GM21390 (cell line): ENCODE results near the gene QKI.
"Not testable (repeated sequence)": the region's sequence is repeated elsewhere in the genome, so short reads cannot be mapped to it uniquely, and the experiment has no call there.

ENCODE experiments used
- ATAC-seq: cut with Tn5 transposase; IDR thresholded peaks from one replicate; pipeline ENCODE4 v1.9.1; 2021; ENCODE audit not compliant: unreplicated experiment

The QKI gene

DNA sequence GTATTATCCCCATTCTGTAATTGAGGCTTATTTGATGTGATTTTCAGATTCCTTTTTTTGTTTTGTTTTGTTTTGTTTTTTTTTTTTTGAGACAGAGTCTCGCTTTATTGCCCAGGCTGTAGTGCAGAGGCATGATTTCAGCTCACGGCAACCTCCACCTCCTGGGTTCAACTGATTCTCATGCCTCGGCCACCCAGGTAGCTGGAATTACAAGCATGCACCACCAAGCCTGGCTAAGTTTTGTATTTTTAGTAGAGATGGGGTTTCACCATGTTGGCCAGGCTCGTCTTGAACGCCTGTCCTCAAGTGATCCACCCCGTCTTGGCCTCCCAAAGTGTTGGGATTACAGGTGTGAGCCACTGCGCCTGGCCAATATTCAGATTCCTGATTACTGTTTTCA, 62.4 kb downstream of the QKI start:
- not testable (repeated sequence) for ATAC-seq

DNA sequence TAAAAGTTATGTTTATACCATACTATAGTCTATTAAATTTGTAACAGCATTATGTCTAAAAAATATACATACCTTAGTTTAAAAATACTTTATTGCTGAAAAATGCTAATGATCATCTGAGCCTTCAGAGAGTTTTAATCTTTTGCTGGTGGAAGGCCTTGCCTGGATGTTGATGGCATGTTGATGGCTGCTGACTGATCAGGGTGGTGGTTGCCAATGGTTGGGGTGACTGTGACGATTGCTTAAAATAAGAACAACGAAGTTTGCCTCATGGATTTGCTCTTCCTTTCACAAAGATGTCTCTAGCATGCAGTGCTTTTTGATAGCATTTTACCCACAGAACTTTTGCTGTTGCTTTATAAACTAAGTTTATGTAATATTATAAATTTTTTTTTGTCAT, 68.6 kb downstream of the QKI start:
- ATAC-seq: no peak

DNA sequence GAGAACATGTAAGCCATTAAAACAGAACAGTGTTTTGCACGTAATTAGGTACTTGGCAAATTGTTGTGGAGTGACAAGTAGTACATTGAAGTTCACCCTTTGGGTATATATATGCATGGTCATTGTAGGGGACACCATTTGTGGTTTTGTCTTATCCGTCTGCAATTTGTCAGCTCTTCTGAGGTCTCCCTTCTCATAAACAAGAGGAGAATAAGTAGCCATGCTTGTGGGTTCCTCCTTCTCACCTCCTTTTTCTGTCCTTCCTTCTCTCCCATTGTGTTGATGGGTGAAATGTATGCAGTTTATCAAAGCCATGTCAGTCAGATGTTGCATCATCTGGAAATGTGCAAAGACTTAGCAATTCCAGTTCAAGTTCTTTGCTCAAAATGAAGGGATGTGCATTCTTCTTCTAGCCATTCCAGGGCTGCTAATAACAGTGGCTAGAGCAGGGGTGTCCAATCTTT, 70.9 kb downstream of the QKI start:
- ATAC-seq: no peak

DNA sequence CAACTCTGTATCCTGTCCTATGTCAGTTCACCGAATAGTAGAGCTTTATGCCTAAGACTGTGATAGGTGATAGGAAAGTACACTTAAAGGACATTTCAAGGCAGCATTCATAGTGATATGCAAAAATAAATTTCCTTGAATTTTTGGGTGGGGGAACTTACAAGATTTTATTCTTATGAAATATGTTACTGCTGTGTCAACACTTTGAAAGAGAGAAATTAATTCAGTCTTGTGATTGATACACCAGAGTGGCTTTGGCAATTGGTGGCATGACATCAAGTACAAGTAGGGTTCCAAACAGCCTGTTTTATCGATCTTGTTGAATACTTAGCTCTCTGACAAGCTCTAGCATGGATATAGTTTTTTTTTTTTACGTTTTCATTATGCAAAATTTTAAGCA, 72.3 kb downstream of the QKI start:
- no peak for ATAC-seq

DNA sequence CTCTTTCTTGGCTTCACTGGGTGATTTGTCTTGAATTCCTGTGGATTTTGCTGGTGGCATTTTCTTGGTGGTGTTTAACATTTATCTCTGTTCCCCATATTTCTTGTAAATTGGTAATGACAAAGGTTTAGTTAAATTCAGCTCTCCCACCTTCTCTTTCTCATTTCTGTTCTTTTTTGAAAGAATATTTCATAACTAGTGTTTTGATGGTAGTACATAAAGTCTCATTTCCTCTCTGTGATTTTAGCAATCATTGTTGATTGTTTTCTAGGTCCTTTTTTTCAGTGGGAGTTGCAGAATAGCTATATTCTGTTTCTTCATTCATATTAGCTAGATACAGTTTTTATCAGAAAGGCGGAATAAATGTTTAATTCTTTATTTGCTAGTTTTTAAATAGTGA, 73.1 kb downstream of the QKI start:
- ATAC-seq: no peak

DNA sequence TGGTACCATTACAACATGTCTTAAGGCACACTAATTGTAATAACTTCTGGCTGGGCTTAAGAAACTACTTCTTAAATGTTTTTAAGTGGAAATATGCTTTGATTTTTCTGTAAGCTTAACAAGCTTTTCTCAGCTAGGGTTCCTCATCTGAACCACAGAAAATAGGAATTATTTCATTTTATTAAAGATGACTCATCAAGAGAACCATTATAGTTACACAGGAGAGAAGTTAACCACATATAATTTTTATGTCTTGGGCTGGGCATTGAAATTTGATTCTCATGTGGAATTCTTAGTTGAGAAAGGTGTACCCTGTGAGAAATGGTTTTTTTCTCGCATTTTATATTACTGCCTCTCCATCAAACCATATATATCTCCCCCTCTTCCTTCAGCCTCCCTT, 75.1 kb downstream of the QKI start:
- ATAC-seq: no peak

DNA sequence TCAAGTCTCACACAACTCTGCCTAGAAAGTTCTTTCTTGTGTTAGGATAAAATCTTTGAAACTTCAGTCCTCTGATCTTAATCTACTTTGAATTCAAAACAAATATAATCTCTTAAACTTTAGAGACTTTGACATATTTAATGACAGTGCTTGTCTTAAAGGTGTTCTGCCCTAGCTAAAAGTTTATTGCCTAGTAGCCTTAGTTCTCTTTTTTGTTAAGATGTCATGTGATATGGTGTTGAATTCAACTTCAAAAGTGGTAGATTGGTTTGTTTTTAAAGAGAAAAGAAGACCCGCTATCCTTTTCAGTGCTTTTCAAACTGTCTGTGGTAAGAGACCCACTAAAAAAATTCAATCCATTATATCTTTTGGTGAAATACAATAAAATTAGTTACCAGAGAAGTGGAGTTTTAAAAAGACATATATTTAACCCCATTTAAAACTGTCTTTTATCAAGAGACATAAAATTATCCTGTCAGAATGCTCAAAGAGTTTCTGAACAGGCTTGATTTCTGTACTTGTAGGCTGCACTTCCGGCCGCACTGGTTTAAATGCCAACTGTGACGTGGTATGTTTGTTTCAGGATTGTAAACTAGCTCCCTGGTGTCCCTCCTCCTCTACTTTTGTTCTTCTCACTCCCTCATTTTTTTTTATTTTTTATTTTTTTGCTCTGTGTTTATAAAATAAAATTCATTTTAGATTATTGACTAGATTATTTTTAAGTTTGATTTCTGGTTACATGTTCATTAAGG, 76.5 kb downstream of the QKI start:
- ATAC-seq: no peak

DNA sequence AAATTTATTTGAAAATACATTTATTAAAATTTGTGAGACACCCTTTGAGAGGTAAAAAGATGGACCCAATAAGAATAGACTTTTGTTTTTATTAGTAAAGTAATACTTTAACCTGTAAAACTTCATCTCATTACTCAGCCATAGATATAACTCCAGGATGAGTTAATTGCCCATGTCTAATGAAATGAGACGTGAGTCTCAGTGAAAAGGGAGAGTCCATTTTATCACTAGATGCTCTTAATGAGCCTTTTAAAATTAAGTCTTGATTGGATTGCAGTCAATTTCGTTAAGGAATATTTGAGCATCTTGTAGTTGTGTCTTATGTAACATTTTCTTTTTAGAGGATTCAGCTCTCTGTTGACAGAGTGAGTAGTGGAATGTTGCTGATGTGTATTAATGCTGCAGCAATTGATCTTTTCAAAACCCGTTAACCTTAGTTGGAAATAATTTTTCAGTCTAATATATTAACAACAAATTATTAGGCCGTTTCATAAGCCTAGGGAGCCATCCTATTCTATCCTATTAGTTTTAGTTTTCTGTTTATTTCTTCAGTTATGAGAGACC, 77.3 kb downstream of the QKI start:
- no peak for ATAC-seq

DNA sequence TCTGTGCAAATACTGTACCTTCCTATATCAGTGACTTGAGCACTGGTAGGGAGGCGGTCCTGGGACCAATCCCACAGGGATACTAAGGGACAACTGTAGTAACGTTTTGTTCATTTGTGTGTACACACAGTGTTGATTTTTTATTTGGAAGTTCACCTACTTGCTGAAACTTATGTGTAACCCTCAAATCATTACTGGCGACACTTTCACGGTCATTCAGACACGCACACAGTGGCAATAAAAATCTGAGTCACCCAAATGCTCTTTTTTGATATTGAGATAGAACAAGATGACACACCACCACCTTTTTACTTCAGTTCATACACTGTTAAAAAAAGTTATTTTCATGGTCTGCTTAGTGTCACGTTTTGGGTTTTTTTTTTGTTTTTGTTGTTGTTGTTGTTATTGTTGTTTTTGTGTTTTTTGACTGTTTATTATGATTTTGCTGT, 79.8 kb downstream of the QKI start:
- no peak for ATAC-seq

DNA sequence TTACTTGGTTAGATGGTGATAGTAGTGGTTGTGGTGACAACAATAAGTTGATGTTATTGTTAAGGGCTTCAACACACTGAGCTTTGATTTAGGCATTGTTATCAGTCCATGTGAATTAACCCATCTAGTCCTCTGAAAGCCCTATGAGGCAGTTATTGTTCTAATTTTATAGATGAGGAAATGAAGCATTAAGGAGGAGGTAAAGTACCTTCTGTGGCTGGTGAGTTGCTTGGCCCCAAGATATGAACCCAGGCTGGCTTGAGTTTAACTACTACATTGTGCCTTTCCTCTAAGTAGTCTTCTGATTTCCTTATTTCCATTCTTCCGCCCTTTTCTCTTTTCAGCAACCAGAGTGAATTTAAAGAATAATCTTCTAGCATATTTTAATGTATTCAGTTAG, 81.7 kb downstream of the QKI start:
- peak; percentile 51 for ATAC-seq

DNA sequence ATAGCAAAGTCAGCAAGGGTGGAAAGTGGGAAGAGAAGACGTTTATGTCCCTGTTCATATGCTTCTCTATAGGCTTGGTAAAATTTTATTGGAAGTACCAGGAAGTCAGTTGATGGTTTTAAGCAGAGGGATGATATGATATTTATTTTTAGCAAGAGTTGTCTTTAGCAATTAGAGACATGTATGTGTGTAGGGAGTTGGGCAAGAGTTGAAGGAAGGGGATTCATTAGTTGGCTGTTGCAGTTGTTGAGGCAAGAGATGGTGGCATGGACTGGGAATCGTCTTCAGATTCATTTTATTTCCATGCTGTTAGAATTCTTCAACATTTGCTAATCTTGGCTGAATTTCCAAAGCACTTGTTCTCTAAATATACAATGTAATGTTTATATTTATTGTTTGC, 85.6 kb downstream of the QKI start:
- no peak for ATAC-seq

DNA sequence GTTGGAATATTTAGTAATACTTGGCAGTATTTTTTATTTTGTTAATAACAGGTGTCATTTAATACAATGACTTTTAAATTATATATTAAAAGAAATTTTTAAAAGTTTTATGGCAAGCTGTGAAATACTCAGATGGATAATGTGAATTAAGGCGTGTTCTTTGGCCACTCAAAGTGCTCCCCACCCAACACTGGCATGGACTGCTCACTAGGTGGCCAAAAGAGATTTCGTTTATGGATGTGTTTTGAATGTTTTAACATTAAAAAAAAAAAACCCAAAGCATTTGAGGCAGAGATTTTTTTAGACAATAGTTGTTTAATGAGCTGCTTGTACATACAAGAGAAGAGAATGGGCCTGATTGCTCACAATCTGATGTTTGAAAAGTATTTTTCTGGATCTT, 86.5 kb downstream of the QKI start:
- no peak for ATAC-seq

DNA sequence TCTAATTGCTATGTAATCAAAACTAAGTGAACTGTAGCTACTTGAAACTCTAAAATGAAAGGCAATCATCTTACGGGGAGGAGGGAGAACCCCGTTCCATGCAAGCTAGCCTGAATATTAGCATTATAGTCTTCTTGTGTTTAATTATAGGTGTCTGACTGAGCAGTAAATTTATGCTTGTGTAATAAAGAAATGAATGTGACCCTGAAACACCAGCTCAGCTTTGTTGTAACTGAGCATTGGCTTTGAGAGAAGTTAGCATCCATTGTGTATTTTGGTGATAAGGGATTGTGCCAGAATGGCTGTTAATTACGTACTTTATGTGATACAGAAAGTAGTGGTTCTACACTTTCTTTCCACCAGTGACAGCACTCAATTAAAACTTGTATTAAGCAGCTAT, 86.9 kb downstream of the QKI start:
- no peak for ATAC-seq

DNA sequence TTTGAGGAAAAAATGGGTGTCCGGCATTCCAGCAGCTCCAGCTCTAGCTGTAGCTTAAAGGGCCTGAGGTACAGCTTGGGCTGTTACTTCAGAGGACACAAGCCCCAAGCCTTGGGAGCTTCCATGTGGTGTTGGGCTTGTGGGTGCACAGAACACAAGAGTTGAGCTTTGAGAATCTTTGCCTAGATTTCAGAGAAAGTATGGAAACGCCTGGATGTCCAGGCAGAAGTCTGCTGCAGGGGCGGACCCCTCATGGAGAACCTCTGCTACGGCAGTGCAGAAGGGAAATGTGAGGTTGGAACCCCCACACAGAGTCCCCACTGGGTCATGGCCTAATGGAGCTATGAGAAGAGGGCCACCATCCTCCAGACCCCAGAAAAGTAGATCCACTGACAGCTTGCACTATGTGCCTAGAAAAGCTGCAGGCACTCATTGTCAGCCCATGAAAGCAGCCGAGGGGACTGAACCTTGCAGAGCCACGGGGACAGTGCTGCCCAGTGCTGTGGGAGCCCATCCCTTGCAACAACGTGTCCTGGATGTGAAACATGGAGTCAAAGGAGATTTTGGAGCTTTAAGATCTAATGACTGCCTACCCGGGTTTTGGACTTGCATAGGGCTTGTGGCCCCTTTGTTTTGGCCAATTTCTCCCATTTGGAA, 90.6 kb downstream of the QKI start:
- ATAC-seq: no peak

DNA sequence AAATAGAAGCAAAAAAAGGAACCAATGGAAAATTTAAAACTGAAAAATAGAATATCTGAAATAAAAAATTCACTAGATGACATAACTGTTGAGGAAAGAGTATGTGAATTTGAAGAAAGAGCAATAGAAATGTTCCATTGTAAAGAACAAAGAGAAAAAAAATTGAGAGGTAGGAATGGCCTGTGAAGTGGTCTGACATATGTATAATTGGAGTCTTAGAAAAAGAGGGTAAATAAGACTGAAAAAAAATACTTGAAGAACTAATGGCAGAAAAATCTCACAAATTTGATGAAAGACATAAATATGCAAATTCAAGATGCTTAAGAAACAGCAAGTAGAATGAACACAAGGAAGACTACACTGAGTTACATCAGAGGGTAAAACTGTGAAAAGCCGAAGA, 93.4 kb downstream of the QKI start:
- ATAC-seq: no peak

DNA sequence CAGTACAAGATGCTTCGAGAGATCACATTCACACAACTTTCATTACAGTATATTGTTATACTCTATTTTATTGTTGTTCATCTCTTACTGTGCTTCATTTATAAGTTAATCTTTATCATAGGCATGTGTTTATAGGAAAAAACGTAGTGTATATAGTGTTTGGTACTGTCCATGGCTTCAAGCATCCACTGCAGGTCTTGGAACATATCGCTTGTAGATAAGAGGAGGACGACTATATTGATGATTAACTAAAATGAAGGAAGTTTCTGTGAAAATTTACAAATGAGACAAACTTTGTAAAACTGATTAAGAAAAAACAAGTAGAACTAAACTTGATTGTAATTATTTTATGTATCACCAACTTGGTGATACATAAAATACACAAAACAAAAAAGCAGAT, 98.5 kb downstream of the QKI start:
- ATAC-seq: no peak

DNA sequence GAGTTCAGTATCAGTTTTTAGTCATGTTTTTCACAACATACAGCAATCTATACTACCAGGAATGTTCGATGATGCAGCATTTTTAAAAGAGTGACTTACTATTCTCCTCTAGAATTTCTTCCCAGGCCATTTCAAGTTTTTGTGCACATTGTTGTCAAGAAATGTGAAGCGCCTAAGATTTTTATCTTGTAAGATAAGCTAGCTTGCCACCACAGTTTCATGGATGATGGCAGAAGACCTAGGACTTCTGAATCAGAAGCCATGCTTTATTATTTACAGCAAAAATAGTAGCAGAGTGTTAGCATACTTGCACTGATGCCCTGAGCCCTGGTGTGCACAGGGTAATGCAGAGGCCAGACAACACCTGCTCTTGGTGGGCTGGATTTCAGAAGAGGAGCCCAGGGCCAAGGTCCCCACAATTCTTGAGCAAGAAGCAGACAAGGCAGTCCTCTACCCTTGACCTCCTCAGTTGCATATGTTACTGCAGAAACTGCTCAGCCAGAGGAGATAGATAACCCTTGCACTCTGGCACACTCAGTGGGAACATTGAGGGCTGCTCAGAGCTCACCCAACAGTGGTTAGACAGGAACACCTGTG, 99.2 kb downstream of the QKI start:
- ATAC-seq: no peak

DNA sequence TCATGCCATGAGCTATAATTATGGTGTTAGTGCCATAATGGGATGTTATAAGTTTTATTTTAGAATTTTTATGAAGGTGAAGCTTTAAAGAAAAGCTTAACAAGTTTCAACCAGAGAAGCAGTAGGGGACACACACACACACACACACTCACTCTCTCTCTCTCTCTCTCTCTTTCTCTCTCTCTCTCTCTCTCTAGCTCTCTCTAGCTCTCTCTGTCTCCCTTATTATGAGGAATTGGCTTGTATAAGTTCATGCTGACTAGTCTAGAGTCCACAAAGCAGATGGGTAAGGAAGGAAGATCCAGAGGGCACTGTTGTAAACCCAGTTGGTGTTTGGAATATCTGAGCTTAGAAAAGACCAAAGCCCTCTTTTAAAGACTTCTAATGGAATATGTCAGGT, 102.4 kb downstream of the QKI start:
- no peak for ATAC-seq

DNA sequence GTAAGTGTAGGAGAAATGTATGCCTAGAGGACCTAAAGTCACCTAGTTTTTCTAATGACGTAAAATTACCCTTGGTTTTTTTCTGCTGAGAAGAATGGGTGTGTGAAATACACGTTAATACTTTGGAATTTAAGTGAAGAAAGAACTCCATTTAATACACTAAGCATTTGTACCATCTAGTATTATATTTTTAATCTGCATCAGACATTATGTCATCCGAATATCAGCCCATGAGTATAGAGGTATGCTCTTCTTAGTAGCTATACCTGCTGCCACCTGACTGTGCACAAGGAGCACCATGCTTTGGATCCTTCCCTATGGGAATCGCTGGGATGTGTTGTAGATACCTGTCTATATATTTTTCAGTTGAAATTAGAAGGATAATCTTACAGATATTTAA, 106.4 kb downstream of the QKI start:
- ATAC-seq: no peak

DNA sequence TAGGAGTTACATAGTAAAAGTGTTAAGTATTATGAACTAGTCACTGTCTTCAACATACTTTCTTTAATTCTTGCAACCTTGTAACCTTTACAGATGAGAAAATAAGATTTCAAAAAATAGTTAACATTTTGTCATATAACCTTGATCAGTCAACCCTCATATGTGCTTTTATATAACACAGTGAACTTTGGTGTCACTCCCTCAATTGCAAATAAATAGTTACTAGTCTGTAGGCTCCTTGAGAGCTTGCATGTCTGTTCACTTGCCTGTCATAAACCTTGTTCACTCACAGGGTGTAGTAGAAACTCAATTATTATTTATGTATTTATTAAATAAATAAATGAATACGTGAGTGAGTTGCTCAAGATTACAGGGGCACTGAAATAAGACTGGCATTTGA, 107.5 kb downstream of the QKI start:
- no peak for ATAC-seq

DNA sequence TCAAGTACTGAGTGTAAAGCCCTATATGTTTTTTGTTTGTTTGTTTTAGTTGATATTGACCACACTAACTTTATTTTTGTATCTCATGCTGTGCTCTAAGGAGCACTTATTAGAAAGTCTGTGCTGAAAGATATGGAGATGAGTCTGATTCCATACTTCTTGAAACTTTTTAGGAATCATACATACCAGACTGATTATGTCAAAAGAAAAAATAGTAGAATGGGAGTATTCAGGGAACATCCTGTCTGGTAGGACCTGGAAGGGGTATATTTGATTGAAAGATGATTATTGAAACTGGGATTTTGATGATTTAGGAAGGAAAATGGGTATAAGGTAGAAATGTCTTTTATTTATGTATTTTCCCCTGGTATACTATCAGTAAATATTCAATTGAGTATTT, 111.4 kb downstream of the QKI start:
- no peak for ATAC-seq

DNA sequence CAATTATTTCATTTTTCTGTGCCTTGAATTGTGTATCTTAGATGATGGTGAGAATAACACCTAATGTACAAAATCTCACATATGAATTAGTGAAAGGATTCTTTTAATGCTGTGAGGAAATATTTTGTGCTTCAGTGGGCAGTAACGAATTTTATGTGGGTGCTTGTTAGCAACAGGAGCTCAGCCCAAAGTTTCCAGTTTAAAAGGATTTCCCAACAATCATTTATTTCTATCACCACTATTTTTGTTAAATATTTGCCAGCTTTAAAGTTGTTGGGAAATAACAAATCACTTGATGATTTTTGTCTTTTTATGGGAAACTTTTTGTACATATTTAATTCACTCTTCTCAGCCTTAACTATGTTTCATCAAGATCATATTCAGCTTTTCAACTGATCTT, 111.8 kb downstream of the QKI start:
- no peak for ATAC-seq
